GM18867 (cell line): ENCODE measurements around the gene HID1.
A peak's percentile ranks its signal among the peaks of the same experiment; 100 is the strongest.
"Not testable (repeated sequence)": the region's sequence is repeated elsewhere in the genome, so short reads cannot be mapped to it uniquely, and the experiment has no call there.

Experiments used
- ATAC-seq: cut with Tn5 transposase; IDR thresholded peaks from one replicate; pipeline ENCODE4 v1.9.1; 2021; ENCODE audit warnings: mild to moderate bottlenecking, moderate library complexity; ENCODE audit not compliant: unreplicated experiment

HID1 gene

GRCh38 chr17:74972107-74972972, at the start of gene HID1:
TSS of gene HID1 (minus strand) at chr17:74972759. CDS start at chr17:74972656, 103 bp downstream.
- no peak for ATAC-seq

DNA sequence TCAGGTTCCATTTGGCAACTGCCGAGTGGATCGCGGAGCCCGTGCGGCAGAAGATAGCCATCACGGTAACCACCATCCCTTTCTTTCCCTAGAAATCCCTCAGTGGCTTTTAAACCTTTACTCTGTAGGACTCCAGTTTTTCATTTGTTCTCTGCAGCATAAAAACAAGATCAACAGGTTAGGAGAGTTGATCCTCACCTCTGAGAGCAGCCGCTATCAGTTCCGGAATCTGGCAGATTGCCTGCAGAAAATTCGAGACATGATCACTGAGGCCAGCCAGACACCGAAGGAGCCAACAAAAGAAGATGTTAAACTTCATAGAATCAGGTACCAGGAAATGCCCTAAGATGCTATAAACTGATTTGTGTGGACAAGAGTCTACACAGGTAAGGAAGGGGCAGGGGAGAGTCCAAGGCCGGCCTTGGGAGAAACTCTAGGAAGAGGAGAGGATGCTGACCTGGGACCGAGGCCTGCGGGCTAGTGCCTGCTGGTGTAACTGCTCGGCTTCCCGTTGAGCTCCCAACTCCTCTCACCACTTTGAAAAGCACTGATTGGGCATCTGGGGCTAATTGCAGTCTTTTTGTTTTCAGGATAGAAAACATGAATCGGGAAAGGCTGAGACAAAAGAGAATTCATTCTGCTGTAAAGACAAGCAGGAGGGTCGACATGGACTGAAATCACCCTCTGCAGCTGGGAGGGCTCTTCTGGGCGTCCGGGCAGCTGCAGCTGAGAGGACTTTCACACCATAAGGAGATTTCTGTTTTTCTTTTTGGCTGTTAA, 48.0 kb upstream of the HID1 start:
- ATAC-seq: no peak

GRCh38 chr17:75019710-75020109, 47.2 kb upstream of the HID1 start:
- ATAC-seq: no peak

GRCh38 chr17:75019146-75019545, 46.6 kb upstream of the HID1 start:
- no peak for ATAC-seq

DNA sequence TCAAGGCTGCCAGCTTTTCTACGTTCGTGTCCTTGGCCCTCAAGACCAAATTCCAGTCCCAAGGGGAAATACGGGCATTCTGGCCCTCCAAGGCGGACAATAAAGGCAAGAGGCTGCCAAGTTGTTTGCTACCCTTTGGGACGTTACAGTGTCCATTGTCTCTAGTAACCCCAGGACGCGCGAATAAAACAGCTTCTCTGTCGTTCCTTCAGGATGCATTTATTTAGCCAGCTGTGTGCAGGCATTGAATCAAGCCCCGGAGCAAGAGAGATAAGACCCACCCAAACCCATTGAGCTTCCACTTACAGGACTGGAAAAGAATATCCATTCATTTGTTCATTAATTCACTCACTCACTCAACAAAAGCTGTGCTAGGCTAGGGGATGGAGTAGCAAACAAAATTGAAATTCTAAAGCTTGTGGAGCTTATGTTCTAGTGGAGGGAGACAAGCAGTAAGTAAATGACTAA, 40.6 kb upstream of the HID1 start:
- ATAC-seq: no peak

DNA sequence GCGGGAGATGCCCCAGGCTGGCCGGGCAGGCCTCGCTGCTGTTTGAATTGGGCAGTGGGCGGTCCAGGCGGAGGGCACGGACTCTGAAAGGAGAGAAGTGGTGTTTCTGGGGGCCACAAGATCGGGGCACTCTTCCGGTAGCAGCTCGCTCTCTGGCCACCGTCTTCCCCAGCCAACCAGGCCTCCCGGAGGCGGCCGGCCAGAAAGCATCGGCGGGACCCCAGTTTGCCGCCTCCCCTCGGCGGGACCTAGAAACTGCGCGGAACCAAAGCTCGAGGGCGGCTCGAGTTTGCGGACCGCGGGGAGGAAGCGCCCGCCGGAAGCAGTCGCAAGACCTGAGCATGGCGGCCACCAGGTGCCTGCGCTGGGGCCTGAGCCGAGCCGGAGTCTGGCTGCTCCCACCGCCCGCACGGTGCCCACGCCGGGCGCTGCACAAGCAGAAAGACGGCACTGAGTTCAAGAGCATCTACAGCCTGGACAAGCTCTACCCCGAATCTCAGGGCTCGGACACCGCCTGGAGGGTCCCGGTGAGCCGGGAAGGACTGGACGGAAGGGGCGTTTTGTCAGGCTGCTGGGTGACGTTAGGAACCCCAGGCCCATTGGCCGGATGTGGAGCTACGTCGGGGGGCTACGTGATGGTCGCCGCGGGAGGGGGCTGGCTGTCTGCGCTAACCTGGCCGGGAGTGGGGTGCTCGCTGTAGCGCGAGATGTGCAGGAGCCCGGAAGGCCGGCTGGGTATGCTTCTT, 40.0 kb upstream of the HID1 start, which contains the start of gene MRPL58:
MRPL58 (plus strand) TSS at position 325 of the 746 bp plus-strand sequence; CDS start at position 342, 17 bp downstream.
- ATAC-seq: peak; percentile 89

DNA sequence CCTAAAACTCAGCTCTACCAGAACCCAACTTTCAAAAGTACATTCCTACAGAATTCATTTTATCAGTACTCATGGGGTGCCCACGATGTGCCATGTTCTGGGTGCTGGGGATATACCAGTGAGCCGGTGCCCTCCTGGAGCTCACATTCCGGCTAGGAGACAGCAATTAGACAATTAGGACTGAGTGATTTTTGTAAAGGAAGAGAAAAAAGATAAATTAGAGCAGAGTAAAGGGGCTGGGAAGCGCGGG, 39.5 kb upstream of the HID1 start:
- ATAC-seq: no peak

- no peak for ATAC-seq
Measured at GRCh38 chr17:75011401-75012095, 39.0 kb upstream of the HID1 start.

- ATAC-seq: no peak
Measured at GRCh38 chr17:75010683-75011400, 38.3 kb upstream of the HID1 start.

DNA sequence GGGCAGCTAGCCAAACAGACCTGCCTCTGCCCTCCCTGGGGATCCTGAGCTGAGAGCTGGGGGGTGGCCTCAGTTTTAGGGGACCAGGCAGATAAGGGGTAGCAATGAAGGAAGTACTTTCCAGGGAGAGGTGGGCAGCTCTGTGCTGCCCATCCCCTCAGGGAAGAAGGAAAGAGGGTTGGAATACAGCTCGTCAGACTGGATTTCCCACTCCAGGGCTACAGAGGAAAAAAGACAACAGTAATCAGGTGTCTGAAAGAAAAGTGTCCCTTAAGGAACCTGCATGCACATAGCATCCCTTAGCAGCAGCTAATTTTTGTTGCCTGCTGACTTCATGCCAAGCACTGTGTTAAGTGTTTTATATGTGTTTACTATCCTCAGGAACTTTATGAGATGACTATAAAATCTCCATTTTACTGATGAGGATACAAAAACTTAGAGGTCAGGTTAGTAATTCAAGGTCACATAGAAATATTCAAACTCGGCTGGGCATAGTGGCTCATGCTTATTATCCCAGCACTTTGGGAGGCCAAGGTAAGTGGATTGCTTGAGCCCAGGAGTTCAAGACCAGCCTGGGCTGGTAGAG, 36.7 kb upstream of the HID1 start:
- ATAC-seq: no peak

GRCh38 chr17:75008373-75008772, 35.8 kb upstream of the HID1 start:
- no peak for ATAC-seq

DNA sequence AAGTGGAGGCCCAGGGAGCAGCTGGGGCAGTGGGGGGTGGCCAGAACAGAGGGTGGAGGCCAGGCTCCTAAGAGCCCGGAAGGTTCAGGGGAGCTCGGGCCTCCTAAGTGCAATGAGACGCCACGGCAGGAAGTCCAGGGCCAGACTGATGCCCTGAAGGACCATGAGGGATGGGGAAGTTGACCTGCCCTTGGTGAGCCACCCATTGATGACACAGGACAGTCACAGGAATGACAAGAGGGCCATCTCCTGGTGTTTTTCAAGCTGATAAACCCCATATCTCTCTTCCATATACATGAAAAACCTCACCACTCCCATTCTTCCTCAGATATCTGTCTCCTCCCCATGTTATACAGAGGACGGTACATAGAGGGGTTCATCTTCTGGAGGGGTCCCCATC, 34.1 kb upstream of the HID1 start:
- no peak for ATAC-seq

GRCh38 chr17:75006084-75006483, 33.5 kb upstream of the HID1 start:
- ATAC-seq: not testable (repeated sequence)

DNA sequence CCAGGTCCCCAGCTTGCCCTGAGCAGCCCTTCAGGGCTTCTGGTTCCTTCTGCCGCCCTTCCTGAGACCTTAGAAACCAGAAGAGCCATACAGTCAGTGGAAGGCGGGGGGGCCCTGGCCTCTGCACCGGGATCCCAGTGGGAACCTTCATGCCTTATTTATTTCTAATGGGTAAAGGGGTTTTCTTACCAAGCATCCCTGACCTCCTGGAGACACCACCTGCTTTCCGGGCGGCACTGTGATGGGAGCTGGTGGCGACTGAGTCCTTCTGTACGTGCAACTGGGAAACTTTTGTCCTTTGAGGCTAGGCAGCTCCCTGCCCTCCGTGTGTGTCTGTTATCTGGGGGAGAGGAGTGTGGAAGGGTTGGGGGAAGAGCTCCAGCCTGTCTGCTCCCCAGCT, 32.7 kb upstream of the HID1 start:
- ATAC-seq: no peak

- no peak for ATAC-seq
Measured at GRCh38 chr17:75004371-75004770, 31.8 kb upstream of the HID1 start.

DNA sequence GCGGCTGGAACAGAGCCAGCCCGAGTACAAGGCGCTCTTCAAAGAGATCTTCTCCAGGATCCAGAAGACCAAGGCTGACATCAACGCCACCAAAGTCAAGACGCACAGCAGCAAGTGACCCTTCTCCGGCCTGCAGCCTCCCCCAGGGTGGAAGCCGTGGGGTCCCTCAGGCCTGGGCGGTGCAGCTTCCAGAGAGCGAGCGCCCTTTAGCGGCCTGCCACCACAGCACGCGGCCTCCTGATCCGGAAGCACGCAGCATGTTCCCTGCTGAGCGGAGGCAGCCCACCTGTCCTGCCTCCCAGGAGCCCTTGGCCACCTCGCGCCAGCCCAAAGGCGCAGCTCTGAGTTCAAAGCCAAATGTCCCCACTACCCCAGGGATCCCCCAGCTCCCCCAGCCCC, 31.4 kb upstream of the HID1 start:
- ATAC-seq: no peak

- no peak for ATAC-seq
Measured at GRCh38 chr17:75003070-75003956, 30.8 kb upstream of the HID1 start.

DNA sequence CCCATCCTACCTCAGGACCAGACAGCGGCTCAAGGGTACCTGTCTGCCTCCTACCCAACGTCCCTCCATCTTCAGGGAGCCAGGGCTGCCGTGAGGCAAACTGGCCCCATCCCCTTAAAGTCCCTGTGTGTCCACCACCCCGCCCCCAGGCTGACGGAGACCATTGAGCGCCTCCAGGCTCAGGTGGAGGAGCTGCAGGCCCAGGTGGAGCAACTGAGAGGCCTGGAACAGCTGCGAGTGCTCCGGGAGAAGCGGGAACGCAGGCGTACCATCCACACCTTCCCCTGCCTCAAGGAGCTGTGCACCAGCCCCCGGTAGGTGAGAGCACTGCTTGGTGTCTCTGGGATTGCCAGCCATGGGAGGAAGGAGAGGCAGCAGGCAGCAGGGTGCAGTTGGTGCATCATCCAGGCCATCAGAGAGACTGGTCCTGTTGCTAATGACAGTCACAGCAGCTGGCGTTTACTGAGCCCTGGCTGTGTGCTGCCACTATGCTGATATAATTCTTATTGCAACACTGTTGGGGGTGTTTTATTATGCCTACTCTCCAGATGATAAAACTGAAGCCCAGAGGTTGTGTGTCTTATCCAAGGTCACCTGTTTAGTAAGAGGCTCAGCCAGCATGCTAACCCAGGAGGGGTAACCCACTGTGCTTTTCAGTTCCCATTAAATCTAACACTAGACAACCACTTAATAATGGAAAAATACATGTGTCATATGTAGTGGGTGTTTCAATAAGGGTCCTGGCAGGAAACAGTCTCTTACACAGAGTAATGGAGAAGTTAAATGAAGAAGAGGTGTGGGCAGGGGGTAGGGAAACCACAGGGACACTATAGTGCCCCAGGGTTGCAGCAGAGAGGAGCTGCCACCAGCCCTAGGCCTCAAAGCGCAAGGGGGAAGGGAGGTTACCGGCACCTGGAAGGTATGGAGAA, 29.6 kb upstream of the HID1 start:
- ATAC-seq: no peak
